HG02970 (cell line): Measurements from ENCODE around the gene TECPR1.

ENCODE experiments used
- ATAC-seq: cut with Tn5 transposase; IDR thresholded peaks from one replicate; pipeline ENCODE4 v1.9.1; 2021; ENCODE audit warnings: mild to moderate bottlenecking, moderate library complexity, moderate number of reproducible peaks; ENCODE audit not compliant: unreplicated experiment, low FRiP score

TECPR1 gene

GRCh38 chr7:98250789-98251188 is 1.2 kb downstream of the TECPR1 start:
- ATAC-seq: no peak

GRCh38 chr7:98249106-98249505 is 2.9 kb downstream of the TECPR1 start:
- ATAC-seq: no peak

- ATAC-seq: no peak
Observed at GRCh38 chr7:98248156-98248555, 3.9 kb downstream of the TECPR1 start.

GRCh38 chr7:98244871-98245270 is 7.2 kb downstream of the TECPR1 start:
- no peak for ATAC-seq

GRCh38 chr7:98242934-98243333 is 9.1 kb downstream of the TECPR1 start:
- no peak for ATAC-seq

GRCh38 chr7:98242342-98242741 is 9.7 kb downstream of the TECPR1 start:
- no peak for ATAC-seq

GRCh38 chr7:98241674-98242241 is 10.3 kb downstream of the TECPR1 start:
- ATAC-seq: no peak

GRCh38 chr7:98240961-98241673 is 10.9 kb downstream of the TECPR1 start:
- no peak for ATAC-seq

GRCh38 chr7:98238976-98239375 is 13.1 kb downstream of the TECPR1 start:
- no peak for ATAC-seq

- ATAC-seq: no peak
Observed at GRCh38 chr7:98238076-98238475, 14.0 kb downstream of the TECPR1 start.

- no peak for ATAC-seq
Observed at GRCh38 chr7:98236355-98237185, 15.5 kb downstream of the TECPR1 start.

GRCh38 chr7:98235901-98236300 is 16.1 kb downstream of the TECPR1 start:
- ATAC-seq: no peak

- ATAC-seq: no peak
Observed at GRCh38 chr7:98234429-98235147, 17.4 kb downstream of the TECPR1 start.

- no peak for ATAC-seq
Observed at GRCh38 chr7:98233219-98234070, 18.6 kb downstream of the TECPR1 start.

GRCh38 chr7:98232799-98233198 is 19.2 kb downstream of the TECPR1 start:
- ATAC-seq: no peak

- no peak for ATAC-seq
Observed at GRCh38 chr7:98232263-98232585, 19.8 kb downstream of the TECPR1 start.

- no peak for ATAC-seq
Observed at GRCh38 chr7:98231493-98232262, 20.4 kb downstream of the TECPR1 start.

GRCh38 chr7:98230746-98231471 is 21.1 kb downstream of the TECPR1 start:
- ATAC-seq: no peak
